HEK293 (cell line): ENCODE data around the gene UCHL3.

ENCODE experiments used
- CTCF ChIA-PET: fragments of 350-600 bp; formaldehyde crosslinking; extraction: SDS; loops from one replicate; lab custom pipeline; 2021; ENCODE audit warnings: antibody characterized with exemption; lab: Yijun Ruan, JAX
- POLR2A ChIA-PET: fragments of 300-600 bp; formaldehyde crosslinking; extraction: SDS; loops from one replicate; lab custom pipeline; 2020; ENCODE audit warnings: antibody characterized with exemption, inconsistent platforms; lab: Yijun Ruan, JAX
- H3K27ac ChIP-seq: fragments of 200-500 bp; sonication (Bioruptor generic); 2 replicates; pipeline ENCODE4 v1.5.1; 2014; ENCODE audit warnings: low read depth, low read length, control low read depth, inconsistent platforms; ENCODE audit errors: extremely low read depth
- H3K36me3 ChIP-seq, 2 experiments: fragments of 200-500 bp in 1 of 2; sonication (Bioruptor generic) in 1 of 2; 1 replicate in 1 of 2; 2 replicates in 1 of 2; pipeline ENCODE4 v1.5.1; 2014 to 2017; ENCODE audit warnings: inconsistent platforms in 2 of 2, low read length in 2 of 2; ENCODE audit not compliant: control insufficient read depth in 2 of 2, insufficient read depth in 1 of 2
- H3K4me1 ChIP-seq: fragments of 200-500 bp; sonication (Bioruptor generic); 2 replicates; pipeline ENCODE4 v1.5.1; 2014; ENCODE audit warnings: mild to moderate bottlenecking, low read length, inconsistent platforms; ENCODE audit not compliant: control insufficient read depth, insufficient read depth
- H3K4me3 ChIP-seq: 2 replicates; pipeline ENCODE4 v1.5.1; 2011; ENCODE audit warnings: low read depth, mild to moderate bottlenecking, control low read depth, low read length, moderate library complexity
- H3K9me3 ChIP-seq: fragments of 200-500 bp; sonication (Bioruptor generic); 2 replicates; pipeline ENCODE4 v1.5.1; 2014; ENCODE audit warnings: low read depth, low read length, inconsistent platforms; ENCODE audit not compliant: control insufficient read depth, insufficient read depth
- BCL6B ChIP-seq: fragments of 450-650 bp; formaldehyde crosslinking; IDR thresholded peaks from 2 replicates; pipeline ENCODE4 v1.5.1; 2017; ENCODE audit warnings: missing biosample characterization, missing genetic modification characterization
- EGR2 ChIP-seq: fragments of 450-650 bp; formaldehyde crosslinking; IDR thresholded peaks from 2 replicates; pipeline ENCODE4 v1.5.1; 2016; ENCODE audit warnings: low read depth, missing biosample characterization, missing genetic modification characterization
- GFI1B ChIP-seq: fragments of 450-650 bp; formaldehyde crosslinking; IDR thresholded peaks from 2 replicates; pipeline ENCODE4 v1.5.1; 2016; ENCODE audit warnings: missing biosample characterization, missing genetic modification characterization
- GLIS1 ChIP-seq: fragments of 450-650 bp; formaldehyde crosslinking; IDR thresholded peaks from 2 replicates; pipeline ENCODE4 v1.5.1; 2016; ENCODE audit warnings: missing biosample characterization, missing genetic modification characterization
- GLIS2 ChIP-seq: fragments of 450-650 bp; formaldehyde crosslinking; IDR thresholded peaks from 2 replicates; pipeline ENCODE4 v1.5.1; 2016; ENCODE audit warnings: missing biosample characterization, missing genetic modification characterization
- HIC1 ChIP-seq: fragments of 450-650 bp; formaldehyde crosslinking; IDR thresholded peaks from 2 replicates; pipeline ENCODE4 v1.5.1; 2016; ENCODE audit warnings: missing biosample characterization, missing genetic modification characterization
- KLF1 ChIP-seq: fragments of 450-650 bp; formaldehyde crosslinking; IDR thresholded peaks from 2 replicates; pipeline ENCODE4 v1.5.1; 2016; ENCODE audit warnings: missing biosample characterization, missing genetic modification characterization
- KLF9 ChIP-seq: fragments of 450-650 bp; formaldehyde crosslinking; IDR thresholded peaks from 2 replicates; pipeline ENCODE4 v1.5.1; 2016; ENCODE audit warnings: missing biosample characterization, missing genetic modification characterization, low read depth
- MYNN ChIP-seq: fragments of 450-650 bp; formaldehyde crosslinking; IDR thresholded peaks from 2 replicates; pipeline ENCODE4 v1.5.1; 2016; ENCODE audit warnings: missing biosample characterization, missing genetic modification characterization, borderline replicate concordance
- SCRT1 ChIP-seq: fragments of 450-650 bp; formaldehyde crosslinking; IDR thresholded peaks from 2 replicates; pipeline ENCODE4 v1.5.1; 2016; ENCODE audit warnings: missing biosample characterization, missing genetic modification characterization, borderline replicate concordance
- SP7 ChIP-seq: fragments of 450-650 bp; formaldehyde crosslinking; IDR thresholded peaks from 2 replicates; pipeline ENCODE4 v1.5.1; 2016; ENCODE audit warnings: missing biosample characterization, missing genetic modification characterization
- ZBTB8A ChIP-seq: fragments of 450-650 bp; formaldehyde crosslinking; IDR thresholded peaks from 2 replicates; pipeline ENCODE4 v1.5.1; 2016; ENCODE audit warnings: missing biosample characterization, missing genetic modification characterization
- ZFHX2 ChIP-seq: fragments of 450-650 bp; formaldehyde crosslinking; conservative IDR thresholded peaks from 2 replicates; pipeline ENCODE4 v1.5.1; 2016; ENCODE audit warnings: missing biosample characterization, missing genetic modification characterization
- ZNF114 ChIP-seq: fragments of 450-650 bp; formaldehyde crosslinking; IDR thresholded peaks from 2 replicates; pipeline ENCODE4 v1.5.0; 2017; ENCODE audit warnings: missing biosample characterization, missing genetic modification characterization
- ZNF132 ChIP-seq: fragments of 450-650 bp; formaldehyde crosslinking; IDR thresholded peaks from 2 replicates; pipeline ENCODE4 v1.5.1; 2017; ENCODE audit warnings: missing biosample characterization, missing genetic modification characterization, borderline replicate concordance
- ZNF19 ChIP-seq: fragments of 450-650 bp; formaldehyde crosslinking; IDR thresholded peaks from 2 replicates; pipeline ENCODE4; 2016; ENCODE audit warnings: missing biosample characterization, missing genetic modification characterization, low read depth
- ZNF202 ChIP-seq: fragments of 450-650 bp; formaldehyde crosslinking; IDR thresholded peaks from 2 replicates; pipeline ENCODE4 v1.5.1; 2016; ENCODE audit warnings: missing biosample characterization, missing genetic modification characterization, borderline replicate concordance
- ZNF23 ChIP-seq: fragments of 450-650 bp; formaldehyde crosslinking; IDR thresholded peaks from 2 replicates; pipeline ENCODE4 v1.5.1; 2016; ENCODE audit warnings: missing biosample characterization, missing genetic modification characterization, borderline replicate concordance
- ZNF24 ChIP-seq: fragments of 450-650 bp; formaldehyde crosslinking; IDR thresholded peaks from 2 replicates; pipeline ENCODE4 v1.5.1; 2016; ENCODE audit warnings: missing biosample characterization, missing genetic modification characterization
- ZNF266 ChIP-seq: fragments of 450-650 bp; formaldehyde crosslinking; IDR thresholded peaks from 2 replicates; pipeline ENCODE4 v1.5.1; 2016; ENCODE audit warnings: missing biosample characterization, missing genetic modification characterization, low read depth
- ZNF544 ChIP-seq: fragments of 450-650 bp; formaldehyde crosslinking; IDR thresholded peaks from 2 replicates; pipeline ENCODE4 v1.5.0; 2017; ENCODE audit warnings: missing biosample characterization, missing genetic modification characterization
- ZNF549 ChIP-seq: fragments of 450-650 bp; IDR thresholded peaks from 2 replicates; pipeline ENCODE4 v1.5.1; 2018; ENCODE audit warnings: missing biosample characterization, missing genetic modification characterization, mild to moderate bottlenecking, inconsistent platforms, moderate library complexity
- ZNF558 ChIP-seq: fragments of 450-650 bp; formaldehyde crosslinking; IDR thresholded peaks from 2 replicates; pipeline ENCODE4 v1.5.1; 2016; ENCODE audit warnings: missing biosample characterization, missing genetic modification characterization
- ZNF561 ChIP-seq: fragments of 450-650 bp; IDR thresholded peaks from 2 replicates; pipeline ENCODE4 v1.5.1; 2018; ENCODE audit warnings: missing biosample characterization, missing genetic modification characterization, borderline replicate concordance
- ZNF623 ChIP-seq: fragments of 450-650 bp; formaldehyde crosslinking; IDR thresholded peaks from 2 replicates; pipeline ENCODE4 v1.5.1; 2016; ENCODE audit warnings: missing biosample characterization, missing genetic modification characterization
- ZSCAN30 ChIP-seq: fragments of 450-650 bp; IDR thresholded peaks from 2 replicates; pipeline ENCODE4 v1.5.1; 2018; ENCODE audit warnings: missing biosample characterization, mild to moderate bottlenecking, missing genetic modification characterization, moderate library complexity
- TF ChIP-seq, protein P1 (sequence below): fragments of 450-650 bp; formaldehyde crosslinking; IDR thresholded peaks from 2 replicates; pipeline ENCODE4 v1.5.1; 2016; ENCODE audit warnings: missing biosample characterization, missing genetic modification characterization
- TF ChIP-seq, protein P2 (sequence below): fragments of 450-650 bp; formaldehyde crosslinking; IDR thresholded peaks from 2 replicates; pipeline ENCODE4 v1.5.1; 2016; ENCODE audit warnings: missing biosample characterization, missing genetic modification characterization

Gene UCHL3

DNA sequence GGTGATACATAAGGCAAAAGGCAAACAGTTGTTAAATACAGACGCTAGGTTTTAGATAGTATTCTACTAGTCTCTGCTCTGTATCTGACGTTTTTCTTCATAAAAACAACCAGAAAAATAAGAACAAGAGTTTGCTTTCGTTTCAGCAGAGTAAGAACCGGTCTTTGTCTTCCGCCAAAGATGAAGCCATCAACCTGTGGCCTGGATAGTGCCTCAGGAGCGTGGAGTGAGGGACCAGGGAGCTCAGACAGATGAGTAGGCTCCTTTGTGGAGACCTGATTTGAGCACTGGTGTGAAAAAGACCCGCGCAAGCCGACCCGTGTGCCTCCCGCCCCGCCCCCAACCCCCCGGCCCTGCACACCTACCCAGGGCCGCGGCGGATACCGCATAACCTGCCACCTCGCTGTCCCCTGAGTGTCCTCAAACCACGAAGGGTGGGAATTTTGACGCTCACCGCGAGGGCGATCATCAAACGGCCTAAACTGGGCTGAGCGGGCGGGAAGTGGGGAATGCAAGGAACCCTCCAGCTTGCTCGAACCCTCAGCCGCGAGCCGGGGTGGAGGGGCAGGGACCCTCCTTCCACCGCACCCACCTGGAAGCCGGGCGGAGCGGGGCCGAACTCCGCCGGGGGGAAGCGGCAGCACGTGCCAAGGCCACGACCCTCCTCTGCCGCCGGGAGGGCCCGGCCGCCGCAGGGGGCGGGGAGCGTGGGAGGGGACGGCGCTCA is 85.7 kb downstream of the UCHL3 start:
- Histone ChIP-seq H3K27ac (no peak overlapping the region; the same call in 1 of the 2 replicates), H3K9me3 (no peaks in the 10 kb centered on the region)
- POLR2A ChIA-PET: no interaction called here
- TF ChIP-seq ZNF23 (tag by site-specific recombination) (no peak), ZBTB8A (peak; percentile 47; the same call in 1 of the 2 replicates), GLIS1 (tag by site-specific recombination) (peak; percentile 82), SP7 (tag by site-specific recombination) (0 out of 2 replicates have a peak, but pooled peaks have one; percentile 24), SCRT1 (tag by site-specific recombination) (no peak), GFI1B (tag by site-specific recombination) (no peak), ZSCAN30 (tag by site-specific recombination) (0 out of 2 replicates have a peak, but pooled peaks have one; percentile 10), ZNF623 (tag by site-specific recombination) (no peak), ZNF544 (no peak), ZNF202 (tag by site-specific recombination) (0 out of 2 replicates have a peak, but pooled peaks have one; percentile 35), KLF1 (0 out of 2 replicates have a peak, but pooled peaks have one; percentile 21), ZFHX2 (tag by site-specific recombination) (peak; percentile 64), ZNF24 (tag by site-specific recombination) (no peak), HIC1 (tag by site-specific recombination) (peak; percentile 26; the same call in 1 of the 2 replicates), ZNF19 (no peak), ZNF266 (tag by site-specific recombination) (no peak), KLF9 (tag by site-specific recombination) (peak; percentile 48), BCL6B (tag by site-specific recombination) (no peak), ZNF558 (no peak), GLIS2 (0 out of 2 replicates have a peak, but pooled peaks have one; percentile 27), ZNF132 (tag by site-specific recombination) (no peak), ZNF561 (peak; percentile 83; the same call in 1 of the 2 replicates), ZNF114 (no peak), ZNF549 (no peak), MYNN (tag by site-specific recombination) (no peak), EGR2 (tag by site-specific recombination) (peak; percentile 10; the same call in 1 of the 2 replicates)
- TF ChIP-seq, protein P1, sequence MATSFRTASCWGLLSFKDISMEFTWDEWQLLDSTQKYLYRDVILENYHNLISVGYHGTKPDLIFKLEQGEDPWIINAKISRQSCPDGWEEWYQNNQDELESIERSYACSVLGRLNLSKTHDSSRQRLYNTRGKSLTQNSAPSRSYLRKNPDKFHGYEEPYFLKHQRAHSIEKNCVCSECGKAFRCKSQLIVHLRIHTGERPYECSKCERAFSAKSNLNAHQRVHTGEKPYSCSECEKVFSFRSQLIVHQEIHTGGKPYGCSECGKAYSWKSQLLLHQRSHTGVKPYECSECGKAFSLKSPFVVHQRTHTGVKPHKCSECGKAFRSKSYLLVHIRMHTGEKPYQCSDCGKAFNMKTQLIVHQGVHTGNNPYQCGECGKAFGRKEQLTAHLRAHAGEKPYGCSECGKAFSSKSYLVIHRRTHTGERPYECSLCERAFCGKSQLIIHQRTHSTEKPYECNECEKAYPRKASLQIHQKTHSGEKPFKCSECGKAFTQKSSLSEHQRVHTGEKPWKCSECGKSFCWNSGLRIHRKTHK (tag by site-specific recombination): no peak
- TF ChIP-seq, protein P2, sequence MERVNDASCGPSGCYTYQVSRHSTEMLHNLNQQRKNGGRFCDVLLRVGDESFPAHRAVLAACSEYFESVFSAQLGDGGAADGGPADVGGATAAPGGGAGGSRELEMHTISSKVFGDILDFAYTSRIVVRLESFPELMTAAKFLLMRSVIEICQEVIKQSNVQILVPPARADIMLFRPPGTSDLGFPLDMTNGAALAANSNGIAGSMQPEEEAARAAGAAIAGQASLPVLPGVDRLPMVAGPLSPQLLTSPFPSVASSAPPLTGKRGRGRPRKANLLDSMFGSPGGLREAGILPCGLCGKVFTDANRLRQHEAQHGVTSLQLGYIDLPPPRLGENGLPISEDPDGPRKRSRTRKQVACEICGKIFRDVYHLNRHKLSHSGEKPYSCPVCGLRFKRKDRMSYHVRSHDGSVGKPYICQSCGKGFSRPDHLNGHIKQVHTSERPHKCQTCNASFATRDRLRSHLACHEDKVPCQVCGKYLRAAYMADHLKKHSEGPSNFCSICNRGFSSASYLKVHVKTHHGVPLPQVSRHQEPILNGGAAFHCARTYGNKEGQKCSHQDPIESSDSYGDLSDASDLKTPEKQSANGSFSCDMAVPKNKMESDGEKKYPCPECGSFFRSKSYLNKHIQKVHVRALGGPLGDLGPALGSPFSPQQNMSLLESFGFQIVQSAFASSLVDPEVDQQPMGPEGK (tag by site-specific recombination): peak; percentile 30; the same call in 1 of the 2 replicates
- TF ChIP-seq, all 188 proteins: peak for 13
- Histone ChIP-seq H3K36me3 (no peaks in the 10 kb centered on the region), H3K4me3 (peak overlapping the region; percentile 55), H3K4me1 (no peaks in the 10 kb centered on the region)
- CTCF ChIA-PET: interaction anchor here (0.5 to 0.6 kb wide), 2 partner anchors 70 to 152 kb away, joined by 3 read pairs; no protein-coding TSS in a partner anchor
